Hepatocyte (in vitro differentiated cells): ENCODE measurements around the gene BEND3. TPM values are rescaled to one million over a fixed set of nuclear protein-coding genes. Genes with fewer than 3 reads are reported as not detected.

Experiments
- DNase-seq: peaks from one replicate; pipeline ENCODE4 v3.0.0-alpha.2; 2016; ENCODE audit warnings: low spot score
- H2AFZ ChIP-seq: fragments of 200-600 bp; sonication (generic); 2 replicates; pipeline ENCODE4 v1.6.0; 2016; ENCODE audit warnings: antibody characterized with exemption, mild to moderate bottlenecking
- H3K27ac ChIP-seq: fragments of 200-600 bp; sonication (generic); 2 replicates; pipeline ENCODE4 v1.5.1; 2016; ENCODE audit warnings: mild to moderate bottlenecking
- H3K27me3 ChIP-seq: fragments of 200-600 bp; sonication (generic); 2 replicates; pipeline ENCODE4 v1.6.1; 2016
- H3K36me3 ChIP-seq: fragments of 200-600 bp; sonication (generic); replicated peaks from 2 replicates; pipeline ENCODE4 v1.5.1; 2016; ENCODE audit warnings: low read depth; ENCODE audit not compliant: insufficient read depth
- H3K4me1 ChIP-seq: fragments of 200-600 bp; sonication (generic); 2 replicates; pipeline ENCODE4 v1.5.1; 2016; ENCODE audit warnings: mild to moderate bottlenecking, moderate library complexity; ENCODE audit not compliant: insufficient read depth
- H3K4me2 ChIP-seq: fragments of 200-600 bp; sonication (generic); 2 replicates; pipeline ENCODE4 v1.6.0; 2016
- H3K4me3 ChIP-seq: fragments of 200-600 bp; sonication (generic); 2 replicates; pipeline ENCODE4 v1.5.1; 2016; ENCODE audit warnings: mild to moderate bottlenecking
- H3K79me2 ChIP-seq: fragments of 200-600 bp; sonication (generic); 2 replicates; pipeline ENCODE4 v1.6.0; 2017; ENCODE audit warnings: mild to moderate bottlenecking
- H3K9me2 ChIP-seq: fragments of 200-600 bp; sonication (generic); replicated peaks from 2 replicates; pipeline ENCODE4 v1.6.0; 2017; ENCODE audit warnings: mild to moderate bottlenecking; ENCODE audit not compliant: insufficient read depth
- H3K9me3 ChIP-seq: fragments of 200-600 bp; sonication (generic); 2 replicates; pipeline ENCODE4 v1.5.1; 2016; ENCODE audit warnings: low read depth, mild to moderate bottlenecking
- H4K20me1 ChIP-seq: fragments of 200-600 bp; sonication (generic); 2 replicates; pipeline ENCODE4 v1.6.0; 2016; ENCODE audit warnings: mild to moderate bottlenecking; ENCODE audit not compliant: insufficient read depth, poor library complexity, severe bottlenecking
- CTCF ChIP-seq: fragments of 200-600 bp; sonication (generic); IDR thresholded peaks from 2 replicates; pipeline ENCODE4 v1.5.1; 2016; ENCODE audit warnings: antibody characterized with exemption, mild to moderate bottlenecking; ENCODE audit not compliant: poor library complexity
- EZH2 ChIP-seq: fragments of 200-600 bp; sonication (generic); IDR thresholded peaks from 2 replicates; pipeline ENCODE4 v1.6.1; 2016; ENCODE audit warnings: antibody characterized with exemption, mild to moderate bottlenecking, borderline replicate concordance
- EZH2phosphoT487 ChIP-seq: fragments of 200-600 bp; sonication (generic); IDR thresholded peaks from one replicate; pipeline ENCODE4 v1.6.1; 2018; ENCODE audit warnings: antibody characterized with exemption, mild to moderate bottlenecking, low read depth, moderate library complexity; ENCODE audit not compliant: unreplicated experiment, severe bottlenecking
- WGBS: methylation state at CpG from one replicate; pipeline ENCODE4 v1.1.6; 2016; ENCODE audit warnings: low lambda C conversion rate; ENCODE audit errors: missing lambda C conversion rate; 5-methylcytosine and 5-hydroxymethylcytosine counted together
- polyA plus RNA-seq: library from polyadenylated mRNA; unstranded; fragments of >200 nt; fragmentation: Nextera tagmentation; extraction: Ambion mirVana; gene quantifications from 2 replicates; pipeline ENCODE4 v1.2.1, GENCODE V29; 2016
- total RNA-seq: library from RNA; depleted of rRNA; stranded (reverse); fragments of >200 nt; gene quantifications from 2 replicates; pipeline ENCODE4 v1.2.3, GENCODE V29; 2014

BEND3 gene
- total and polyA plus RNA-seq, 2 experiments from 2014 or later = 2.7 to 5.7 TPM

- no peak overlapping the region for H2AFZ ChIP-seq
- H3K9me3 ChIP-seq = no peaks in the 10 kb centered on the region
- no peaks in the 10 kb centered on the region for H3K4me1 ChIP-seq
- TF ChIP-seq EZH2phosphoT487 (no peak), CTCF (no peak), EZH2 (no peak)
- DNase-seq = no peak
- no peaks in the 10 kb centered on the region for H4K20me1 ChIP-seq
- H3K27ac ChIP-seq = no peak overlapping the region
- H3K4me3 ChIP-seq = no peak overlapping the region
- no peaks in the 10 kb centered on the region for H3K79me2 ChIP-seq
- no peaks in the 10 kb centered on the region for H3K36me3 ChIP-seq
- WGBS = 66% methylated on average over 4 of the region's 4 CpGs
- H3K27me3 ChIP-seq = no peaks in the 10 kb centered on the region
- no peaks in the 10 kb centered on the region for H3K9me2 ChIP-seq
- H3K4me2 ChIP-seq = no peak overlapping the region
These were observed 35.9 kb downstream of the BEND3 start for GRCh38 chr6:107079429-107079828.

- no peaks in the 10 kb centered on the region for H3K9me2 ChIP-seq
- no peak for DNase-seq
- H3K4me1 ChIP-seq = no peaks in the 10 kb centered on the region
- TF ChIP-seq CTCF (no peak), EZH2 (no peak), EZH2phosphoT487 (no peak)
- no peaks in the 10 kb centered on the region for H3K36me3 ChIP-seq
- no peak overlapping the region for H2AFZ ChIP-seq
- no peak overlapping the region for H3K27ac ChIP-seq
- WGBS = 90% methylated on average over 7 of the region's 7 CpGs
- no peaks in the 10 kb centered on the region for H3K9me3 ChIP-seq
- no peaks in the 10 kb centered on the region for H3K27me3 ChIP-seq
- H4K20me1 ChIP-seq = no peaks in the 10 kb centered on the region
- H3K4me2 ChIP-seq = no peak overlapping the region
- no peaks in the 10 kb centered on the region for H3K79me2 ChIP-seq
- no peak overlapping the region for H3K4me3 ChIP-seq
These were observed 37.6 kb downstream of the BEND3 start for GRCh38 chr6:107077710-107078109.

GRCh38 chr6:107075951-107076381 is 39.3 kb downstream of the BEND3 start:
- no peaks in the 10 kb centered on the region for H3K79me2 ChIP-seq
- H3K4me2 ChIP-seq = no peak overlapping the region
- H3K27me3 ChIP-seq = no peaks in the 10 kb centered on the region
- no peak for TF ChIP-seq EZH2phosphoT487
- TF ChIP-seq EZH2 = no peak
- peak; percentile 20 for TF ChIP-seq CTCF
- H3K4me1 ChIP-seq = no peaks in the 10 kb centered on the region
- WGBS = 89% methylated on average over 6 of the region's 6 CpGs
- no peak overlapping the region for H3K27ac ChIP-seq
- no peaks in the 10 kb centered on the region for H3K9me2 ChIP-seq
- H4K20me1 ChIP-seq = no peaks in the 10 kb centered on the region
- H3K36me3 ChIP-seq = no peaks in the 10 kb centered on the region
- no peaks in the 10 kb centered on the region for H3K9me3 ChIP-seq
- H3K4me3 ChIP-seq = no peak overlapping the region
- DNase-seq = no peak
- no peak overlapping the region for H2AFZ ChIP-seq

- H3K4me2 ChIP-seq = no peak overlapping the region
- H4K20me1 ChIP-seq = no peaks in the 10 kb centered on the region
- no peak overlapping the region for H3K4me3 ChIP-seq
- H3K79me2 ChIP-seq = no peaks in the 10 kb centered on the region
- no peaks in the 10 kb centered on the region for H3K9me3 ChIP-seq
- H2AFZ ChIP-seq = no peak overlapping the region
- H3K27me3 ChIP-seq = no peaks in the 10 kb centered on the region
- H3K27ac ChIP-seq = no peak overlapping the region
- no peak for DNase-seq
- no peaks in the 10 kb centered on the region for H3K36me3 ChIP-seq
- no peak for TF ChIP-seq EZH2phosphoT487
- TF ChIP-seq CTCF = no peak
- TF ChIP-seq EZH2 = no peak
- H3K4me1 ChIP-seq = peaks cover 8% of the 10 kb centered on the region
- 96% methylated on average over 12 of the region's 12 CpGs for WGBS
- H3K9me2 ChIP-seq = no peaks in the 10 kb centered on the region
These were observed 44.6 kb downstream of the BEND3 start for GRCh38 chr6:107070686-107071085.
